ENCODE results near the gene SULT4A1.

GRCh38 chr22:43889860-43890253 lies 27.5 kb upstream of the SULT4A1 start:
- no peak for TF ChIP-seq TAF1 (IDR thresholded peaks at IDR 0.05; ENCODE audit: borderline replicate concordance, insufficient read depth, low read length)
- no peak for TF ChIP-seq REST (IDR thresholded peaks at IDR 0.05; ENCODE audit: insufficient read depth in 1 of 2, low read depth in 2 of 2, low read length in 2 of 2)

Measured in PFSK-1 (cell line).